GM23338 (cell line): ENCODE data around the gene STX8. TPM values are rescaled to one million over a fixed set of nuclear protein-coding genes. Genes with fewer than 3 reads are reported as not detected.

ENCODE experiments used
- ATAC-seq: fragments of 200-7000 bp; cut with Tn5 transposase; 3 replicates; pipeline ENCODE4 v1.9.1; 2020
- DNase-seq: peaks from one replicate; pipeline ENCODE4 v3.0.0-alpha.2; 2015; ENCODE audit warnings: low spot score
- H2AFZ ChIP-seq: fragments of 200-600 bp; sonication (generic); 2 replicates; pipeline ENCODE4 v1.8.0; 2016; ENCODE audit warnings: antibody characterized with exemption, mild to moderate bottlenecking, moderate library complexity
- H3F3A ChIP-seq: fragments of 200-600 bp; sonication (generic); replicated peaks from 2 replicates; pipeline ENCODE4 v1.8.0; 2017; ENCODE audit warnings: antibody characterized with exemption, mixed run types, low read depth
- H3K27ac ChIP-seq: fragments of 200-600 bp; sonication (generic); 2 replicates; pipeline ENCODE4 v1.6.1; 2016; ENCODE audit warnings: low read depth
- H3K27me3 ChIP-seq: fragments of 200-600 bp; sonication (generic); 2 replicates; pipeline ENCODE4 v1.8.0; 2016; ENCODE audit warnings: mild to moderate bottlenecking, mixed run types, moderate library complexity; ENCODE audit not compliant: insufficient read depth
- H3K36me3 ChIP-seq: fragments of 200-600 bp; sonication (generic); 2 replicates; pipeline ENCODE4 v1.8.0; 2016; ENCODE audit warnings: mild to moderate bottlenecking; ENCODE audit not compliant: insufficient read depth
- H3K4me1 ChIP-seq: fragments of 200-600 bp; sonication (generic); 2 replicates; pipeline ENCODE4 v1.8.0; 2016; ENCODE audit warnings: mild to moderate bottlenecking, moderate library complexity; ENCODE audit not compliant: insufficient read depth
- H3K4me2 ChIP-seq: fragments of 200-600 bp; sonication (generic); 2 replicates; pipeline ENCODE4 v1.7.1; 2017; ENCODE audit warnings: mixed run types
- H3K4me3 ChIP-seq: fragments of 200-600 bp; sonication (generic); 2 replicates; pipeline ENCODE4 v1.6.1; 2016; ENCODE audit warnings: mixed run types
- H3K79me2 ChIP-seq: fragments of 200-600 bp; sonication (generic); replicated peaks from 2 replicates; pipeline ENCODE4 v1.8.0; 2017; ENCODE audit warnings: mild to moderate bottlenecking; ENCODE audit not compliant: insufficient read depth
- H3K9me2 ChIP-seq: fragments of 200-600 bp; sonication (generic); 2 replicates; pipeline ENCODE4 v1.8.0; 2017; ENCODE audit not compliant: insufficient read depth
- H4K20me1 ChIP-seq: fragments of 200-600 bp; sonication (generic); replicated peaks from 2 replicates; pipeline ENCODE4 v1.8.0; 2017; ENCODE audit warnings: mild to moderate bottlenecking; ENCODE audit not compliant: insufficient read depth
- H3K27ac Mint-ChIP-seq: 2 replicates; pipeline ENCODE4 v1.8.0; 2020; ENCODE audit warnings: inconsistent platforms, mild to moderate bottlenecking, moderate library complexity, mixed read lengths
- H3K27me3 Mint-ChIP-seq: 3 replicates; pipeline ENCODE4 v1.8.0; 2022; ENCODE audit warnings: low read depth, mild to moderate bottlenecking, moderate library complexity, mixed read lengths, inconsistent platforms; ENCODE audit not compliant: insufficient read depth, poor library complexity
- H3K36me3 Mint-ChIP-seq: 3 replicates; pipeline ENCODE4 v1.8.0; 2021; ENCODE audit warnings: low read depth, mild to moderate bottlenecking, inconsistent platforms, moderate library complexity, mixed read lengths
- H3K4me1 Mint-ChIP-seq: 3 replicates; pipeline ENCODE4 v1.8.0; 2020; ENCODE audit warnings: mild to moderate bottlenecking, inconsistent platforms, mixed read lengths
- H3K4me3 Mint-ChIP-seq: 3 replicates; pipeline ENCODE4 v1.8.0; 2021; ENCODE audit warnings: moderate library complexity, mild to moderate bottlenecking, inconsistent platforms, mixed read lengths
- H3K9me3 Mint-ChIP-seq: 3 replicates; pipeline ENCODE4 v1.8.0; 2020; ENCODE audit warnings: moderate library complexity, mild to moderate bottlenecking, inconsistent platforms, mixed read lengths
- CREB1 ChIP-seq: fragments of 250-450 bp; sonication (Bioruptor Pico); IDR thresholded peaks from 2 replicates; pipeline ENCODE4 v1.5.0; 2020; ENCODE audit warnings: low read depth, mild to moderate bottlenecking, moderate library complexity
- CTCF ChIP-seq, 2 experiments: fragments of 200-600 bp in 1 of 2; sonication (generic) in 1 of 2; conservative IDR thresholded peaks; 2 replicates each; pipeline versions ENCODE4 v1.5.1 to v1.6.1; 2016 to 2017; ENCODE audit warnings: antibody characterized with exemption in 2 of 2, low read depth in 2 of 2, mild to moderate bottlenecking in 2 of 2, moderate library complexity in 1 of 2
- ETS1 ChIP-seq: IDR thresholded peaks from 2 replicates; pipeline ENCODE4 v1.6.1; 2016; ENCODE audit warnings: antibody characterized with exemption
- EZH2 ChIP-seq: fragments of 200-600 bp; sonication (generic); IDR thresholded peaks from one replicate; pipeline ENCODE4 v1.8.0; 2017; ENCODE audit warnings: antibody characterized with exemption, mild to moderate bottlenecking, low read depth; ENCODE audit not compliant: unreplicated experiment
- EZH2phosphoT487 ChIP-seq: fragments of 200-600 bp; sonication (generic); IDR thresholded peaks from one replicate; pipeline ENCODE4 v1.8.1; 2018; ENCODE audit warnings: antibody characterized with exemption; ENCODE audit not compliant: unreplicated experiment
- JUNB ChIP-seq: IDR thresholded peaks from one replicate; pipeline ENCODE4 v1.6.1; 2016; ENCODE audit warnings: antibody characterized with exemption; ENCODE audit not compliant: unreplicated experiment
- NANOG ChIP-seq: IDR thresholded peaks from 2 replicates; pipeline ENCODE4 v1.6.1; 2016; ENCODE audit warnings: antibody characterized with exemption, borderline replicate concordance
- POLR2AphosphoS5 ChIP-seq: IDR thresholded peaks from 2 replicates; pipeline ENCODE4 v1.6.1; 2016; ENCODE audit warnings: antibody characterized with exemption, low read depth
- REST ChIP-seq: IDR thresholded peaks from one replicate; pipeline ENCODE4 v1.6.1; 2018; ENCODE audit warnings: antibody characterized with exemption; ENCODE audit not compliant: unreplicated experiment
- STAT1 ChIP-seq: IDR thresholded peaks from one replicate; pipeline ENCODE4 v1.6.1; 2016; ENCODE audit warnings: antibody characterized with exemption; ENCODE audit not compliant: unreplicated experiment
- ZNF114 ChIP-seq: fragments of 250-450 bp; sonication (Bioruptor Pico); IDR thresholded peaks from 2 replicates; pipeline ENCODE4 v1.5.0; 2020; ENCODE audit warnings: mild to moderate bottlenecking, moderate library complexity
- ZNF331 ChIP-seq: fragments of 250-450 bp; sonication (Bioruptor Pico); IDR thresholded peaks from 2 replicates; pipeline ENCODE4 v1.5.0; 2020; ENCODE audit warnings: low read depth, mild to moderate bottlenecking, moderate library complexity
- polyA plus RNA-seq: library from polyadenylated mRNA; unstranded; fragments of >200 nt; fragmentation: Nextera tagmentation; extraction: Ambion mirVana; gene quantifications from 2 replicates; pipeline ENCODE4 v1.2.1, GENCODE V29; 2016
- total RNA-seq: library from RNA; depleted of rRNA; stranded (reverse); fragments of >200 nt; shearing (Covaris generic); gene quantifications from 2 replicates; pipeline ENCODE4 v1.2.3, GENCODE V29; 2014
- TF ChIP-seq, protein P1 (sequence below): fragments of 250-450 bp; sonication (Bioruptor Pico); IDR thresholded peaks from 2 replicates; pipeline ENCODE4 v1.5.0; 2020; ENCODE audit warnings: mild to moderate bottlenecking, moderate library complexity

Gene STX8
- total and polyA plus RNA-seq, 2 experiments from 2014 or later, result 59.4 to 82.3 TPM

DNA sequence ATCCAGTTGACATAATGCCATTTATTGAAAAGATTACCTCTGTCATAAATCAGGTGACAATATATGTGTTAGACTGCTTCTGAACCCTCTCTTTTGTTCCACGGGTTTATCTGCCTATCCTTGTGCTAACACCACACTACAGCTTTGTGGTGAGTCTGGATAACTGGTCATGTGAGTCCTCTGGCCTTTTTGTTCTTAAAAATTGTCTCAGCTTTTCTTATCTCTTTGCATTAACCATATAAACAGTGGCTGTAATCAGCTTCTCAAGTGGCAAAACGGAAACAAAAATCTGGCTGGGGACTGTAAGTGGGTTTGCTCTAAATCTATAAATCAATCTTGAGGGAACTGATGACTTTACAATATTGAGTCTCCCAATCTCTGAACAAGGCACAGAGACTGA, 44.6 kb downstream of the STX8 start:
- Histone ChIP-seq H3K4me3 (no peak overlapping the region), H3K27me3 (no peaks in the 10 kb centered on the region), H3K27ac (no peak overlapping the region), H3K36me3 (no peaks in the 10 kb centered on the region), H4K20me1 (no peaks in the 10 kb centered on the region), H3K9me2 (no peaks in the 10 kb centered on the region), H3K79me2 (no peaks in the 10 kb centered on the region), H3K4me1 (0 out of 2 replicates have a peak, but pooled peaks cover 2% of the 10 kb centered on the region), H3F3A (no peaks in the 10 kb centered on the region), H3K4me2 (no peak overlapping the region), H2AFZ (no peak overlapping the region)
- Mint-ChIP-seq H3K27ac (no peak overlapping the region), H3K36me3 (peaks cover 4% of the 10 kb centered on the region; the same call in 1 of the 3 replicates), H3K4me3 (no peak overlapping the region), H3K27me3 (no peaks in the 10 kb centered on the region), H3K9me3 (no peaks in the 10 kb centered on the region), H3K4me1 (peaks cover 9% of the 10 kb centered on the region; the same call in 2 of the 3 replicates)
- ATAC-seq, result no peak
- TF ChIP-seq CREB1 (CRISPR knock-in tag) (no peak), EZH2 (no peak), EZH2phosphoT487 (no peak), ZNF331 (CRISPR knock-in tag) (no peak), ETS1 (no peak), POLR2AphosphoS5 (no peak), JUNB (no peak), CTCF (conservative IDR thresholded peaks at IDR 0.05; ENCODE audit: low read depth in 2 of 2) (no peak), REST (no peak), ZNF114 (CRISPR knock-in tag) (no peak), STAT1 (no peak), NANOG (no peak)
- TF ChIP-seq, protein P1, sequence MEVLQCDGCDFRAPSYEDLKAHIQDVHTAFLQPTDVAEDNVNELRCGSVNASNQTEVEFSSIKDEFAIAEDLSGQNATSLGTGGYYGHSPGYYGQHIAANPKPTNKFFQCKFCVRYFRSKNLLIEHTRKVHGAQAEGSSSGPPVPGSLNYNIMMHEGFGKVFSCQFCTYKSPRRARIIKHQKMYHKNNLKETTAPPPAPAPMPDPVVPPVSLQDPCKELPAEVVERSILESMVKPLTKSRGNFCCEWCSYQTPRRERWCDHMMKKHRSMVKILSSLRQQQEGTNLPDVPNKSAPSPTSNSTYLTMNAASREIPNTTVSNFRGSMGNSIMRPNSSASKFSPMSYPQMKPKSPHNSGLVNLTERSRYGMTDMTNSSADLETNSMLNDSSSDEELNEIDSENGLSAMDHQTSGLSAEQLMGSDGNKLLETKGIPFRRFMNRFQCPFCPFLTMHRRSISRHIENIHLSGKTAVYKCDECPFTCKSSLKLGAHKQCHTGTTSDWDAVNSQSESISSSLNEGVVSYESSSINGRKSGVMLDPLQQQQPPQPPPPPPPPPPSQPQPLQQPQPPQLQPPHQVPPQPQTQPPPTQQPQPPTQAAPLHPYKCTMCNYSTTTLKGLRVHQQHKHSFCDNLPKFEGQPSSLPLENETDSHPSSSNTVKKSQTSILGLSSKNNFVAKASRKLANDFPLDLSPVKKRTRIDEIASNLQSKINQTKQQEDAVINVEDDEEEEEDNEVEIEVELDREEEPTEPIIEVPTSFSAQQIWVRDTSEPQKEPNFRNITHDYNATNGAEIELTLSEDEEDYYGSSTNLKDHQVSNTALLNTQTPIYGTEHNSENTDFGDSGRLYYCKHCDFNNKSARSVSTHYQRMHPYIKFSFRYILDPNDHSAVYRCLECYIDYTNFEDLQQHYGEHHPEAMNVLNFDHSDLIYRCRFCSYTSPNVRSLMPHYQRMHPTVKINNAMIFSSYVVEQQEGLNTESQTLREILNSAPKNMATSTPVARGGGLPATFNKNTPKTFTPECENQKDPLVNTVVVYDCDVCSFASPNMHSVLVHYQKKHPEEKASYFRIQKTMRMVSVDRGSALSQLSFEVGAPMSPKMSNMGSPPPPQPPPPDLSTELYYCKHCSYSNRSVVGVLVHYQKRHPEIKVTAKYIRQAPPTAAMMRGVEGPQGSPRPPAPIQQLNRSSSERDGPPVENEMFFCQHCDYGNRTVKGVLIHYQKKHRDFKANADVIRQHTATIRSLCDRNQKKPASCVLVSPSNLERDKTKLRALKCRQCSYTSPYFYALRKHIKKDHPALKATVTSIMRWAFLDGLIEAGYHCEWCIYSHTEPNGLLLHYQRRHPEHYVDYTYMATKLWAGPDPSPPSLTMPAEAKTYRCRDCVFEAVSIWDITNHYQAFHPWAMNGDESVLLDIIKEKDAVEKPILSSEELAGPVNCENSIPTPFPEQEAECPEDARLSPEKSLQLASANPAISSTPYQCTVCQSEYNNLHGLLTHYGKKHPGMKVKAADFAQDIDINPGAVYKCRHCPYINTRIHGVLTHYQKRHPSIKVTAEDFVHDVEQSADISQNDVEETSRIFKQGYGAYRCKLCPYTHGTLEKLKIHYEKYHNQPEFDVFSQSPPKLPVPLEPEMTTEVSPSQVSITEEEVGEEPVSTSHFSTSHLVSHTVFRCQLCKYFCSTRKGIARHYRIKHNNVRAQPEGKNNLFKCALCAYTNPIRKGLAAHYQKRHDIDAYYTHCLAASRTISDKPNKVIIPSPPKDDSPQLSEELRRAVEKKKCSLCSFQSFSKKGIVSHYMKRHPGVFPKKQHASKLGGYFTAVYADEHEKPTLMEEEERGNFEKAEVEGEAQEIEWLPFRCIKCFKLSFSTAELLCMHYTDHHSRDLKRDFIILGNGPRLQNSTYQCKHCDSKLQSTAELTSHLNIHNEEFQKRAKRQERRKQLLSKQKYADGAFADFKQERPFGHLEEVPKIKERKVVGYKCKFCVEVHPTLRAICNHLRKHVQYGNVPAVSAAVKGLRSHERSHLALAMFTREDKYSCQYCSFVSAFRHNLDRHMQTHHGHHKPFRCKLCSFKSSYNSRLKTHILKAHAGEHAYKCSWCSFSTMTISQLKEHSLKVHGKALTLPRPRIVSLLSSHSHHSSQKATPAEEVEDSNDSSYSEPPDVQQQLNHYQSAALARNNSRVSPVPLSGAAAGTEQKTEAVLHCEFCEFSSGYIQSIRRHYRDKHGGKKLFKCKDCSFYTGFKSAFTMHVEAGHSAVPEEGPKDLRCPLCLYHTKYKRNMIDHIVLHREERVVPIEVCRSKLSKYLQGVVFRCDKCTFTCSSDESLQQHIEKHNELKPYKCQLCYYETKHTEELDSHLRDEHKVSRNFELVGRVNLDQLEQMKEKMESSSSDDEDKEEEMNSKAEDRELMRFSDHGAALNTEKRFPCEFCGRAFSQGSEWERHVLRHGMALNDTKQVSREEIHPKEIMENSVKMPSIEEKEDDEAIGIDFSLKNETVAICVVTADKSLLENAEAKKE (CRISPR knock-in tag), result no peak
- DNase-seq, result no peak
